Ramos (cell line): Measurements from ENCODE around the gene KHNYN.

Experiments
- in situ Hi-C: fragments of 300-500 bp; cut with MboI; formaldehyde crosslinking; loops from one replicate; pipeline ENCODE4 v1.14.3; 2022; ENCODE audit warnings: low sequenced_read_pairs; ENCODE audit not compliant: unreplicated experiment

Gene KHNYN

GRCh38 chr14:24399999-24400718 lies 29.6 kb upstream of the KHNYN start:
- in situ Hi-C loops, result no loop called here

GRCh38 chr14:24401810-24402702 lies 27.7 kb upstream of the KHNYN start:
- in situ Hi-C loops, result no loop called here

GRCh38 chr14:24403294-24403998 lies 26.3 kb upstream of the KHNYN start:
- in situ Hi-C loops, result no loop called here

- in situ Hi-C loops, result no loop called here
These were observed 24.9 kb upstream of the KHNYN start for GRCh38 chr14:24404814-24405213.

- in situ Hi-C loops, result no loop called here
These were observed 23.3 kb upstream of the KHNYN start for GRCh38 chr14:24406416-24406815.

GRCh38 chr14:24407608-24408325 lies 22.0 kb upstream of the KHNYN start:
- in situ Hi-C loops, result no loop called here

- in situ Hi-C loops, result no loop called here
These were observed 21.0 kb upstream of the KHNYN start for GRCh38 chr14:24408764-24409163.

- in situ Hi-C loops, result no loop called here
These were observed 20.6 kb upstream of the KHNYN start for GRCh38 chr14:24409192-24409591.

- in situ Hi-C loops, result loop anchor here (5.0 kb wide), 1 partner anchor 38 kb away; no protein-coding TSS in a partner anchor
These were observed 19.8 kb upstream of the KHNYN start for GRCh38 chr14:24409956-24410355.

- in situ Hi-C loops, result loop anchor here (5.0 kb wide), 1 partner anchor 39 kb away; no protein-coding TSS in a partner anchor
These were observed 18.0 kb upstream of the KHNYN start for GRCh38 chr14:24411443-24412389.

GRCh38 chr14:24414077-24414476 lies 15.7 kb upstream of the KHNYN start:
- in situ Hi-C loops, result loop anchor here (5.0 kb wide), 1 partner anchor 42 kb away; no protein-coding TSS in a partner anchor

GRCh38 chr14:24414732-24415420 lies 14.9 kb upstream of the KHNYN start:
- in situ Hi-C loops, result loop anchor here (5.0 kb wide), 1 partner anchor 43 kb away; no protein-coding TSS in a partner anchor

GRCh38 chr14:24415421-24416253 lies 14.1 kb upstream of the KHNYN start:
- in situ Hi-C loops, result no loop called here

GRCh38 chr14:24416254-24416931 lies 13.4 kb upstream of the KHNYN start:
- in situ Hi-C loops, result no loop called here

GRCh38 chr14:24416932-24417619 lies 12.7 kb upstream of the KHNYN start:
- in situ Hi-C loops, result no loop called here

GRCh38 chr14:24417832-24418491 lies 11.8 kb upstream of the KHNYN start:
- in situ Hi-C loops, result no loop called here
